K562 (cell line): ENCODE results near the gene LDAF1. TPM values are rescaled to one million over a fixed set of nuclear protein-coding genes. Genes with fewer than 3 reads are reported as not detected.

Source experiments
- CBX3 ChIP-seq, 2 experiments: IDR thresholded peaks; 1 replicate in 1 of 2; 2 replicates in 1 of 2; pipeline ENCODE4 v1.6.1; 2012; ENCODE audit warnings: inconsistent platforms in 2 of 2, low read length in 2 of 2, borderline replicate concordance in 1 of 2, control low read depth in 1 of 2
- CCNT2 ChIP-seq: IDR thresholded peaks from 2 replicates; pipeline ENCODE4 v1.6.1; 2011; ENCODE audit warnings: borderline replicate concordance, low read depth, mild to moderate bottlenecking, moderate library complexity, mixed read lengths, low read length; ENCODE audit not compliant: insufficient read length; ENCODE audit errors: extremely low read depth
- MBD1 ChIP-seq: fragments of 250-450 bp; sonication (Bioruptor Pico); IDR thresholded peaks from 2 replicates; pipeline ENCODE4 v1.8.0; 2022; ENCODE audit warnings: inconsistent platforms
- MXD1 ChIP-seq: fragments of 250-450 bp; sonication (Bioruptor Pico); IDR thresholded peaks from 2 replicates; pipeline ENCODE4 v1.8.0; 2021; ENCODE audit warnings: borderline replicate concordance, mild to moderate bottlenecking, moderate library complexity; ENCODE audit not compliant: poor library complexity, severe bottlenecking
- TFE3 ChIP-seq: fragments of 450-650 bp; formaldehyde crosslinking; IDR thresholded peaks from 2 replicates; pipeline ENCODE4 v1.4.0; 2020; ENCODE audit warnings: mild to moderate bottlenecking, mixed read lengths
- ZNF134 ChIP-seq: fragments of 250-450 bp; sonication (Bioruptor Pico); conservative IDR thresholded peaks from 2 replicates; pipeline ENCODE4 v1.4.0; 2020
- polyA plus RNA-seq, 8 experiments: library from polyadenylated mRNA; depleted of rRNA in 4 of 8; stranded (reverse) in 5 of 8; unstranded in 3 of 8; fragments of >200 nt; fragmentation: Nextera tagmentation in 2 of 8; fragmentation: Illumina TruSeq in 1 of 8; extraction: Ambion mirVana in 2 of 8; extraction: Trizol in 1 of 8; gene quantifications; 2 replicates each; pipeline versions ENCODE4 v1.2.1 to v1.2.3, GENCODE V29; 2011 to 2014; ENCODE audit warnings: inconsistent platforms in 1 of 8, missing spikeins in 1 of 8
- total RNA-seq, 7 experiments: library from RNA; depleted of rRNA in 6 of 7; stranded (reverse); fragments of >200 nt in 6 of 7; fragmentation: Illumina TruSeq in 2 of 7; extraction: Trizol in 2 of 7; gene quantifications; 2 replicates each; pipeline versions ENCODE4 v1.2.1 to v1.2.3, GENCODE V29; 2011 to 2021; ENCODE audit warnings: low replicate concordance in 1 of 7

The LDAF1 gene
- total and polyA plus RNA-seq, 9 of the 15 experiments (the other 6 are each of a cell fraction or from before 2014, with no cell fraction given), result 7.0 to 20.1 (median 12.5) TPM

GRCh38 chr16:21206550-21206949 is 48.1 kb downstream of the LDAF1 start (continued):
- TF ChIP-seq MXD1 (CRISPR knock-in tag) (no peak), CBX3 (IDR thresholded peaks at IDR 0.05; ENCODE audit: borderline replicate concordance in 1 of 2, low read length in 2 of 2) (no peak), TFE3 (CRISPR knock-in tag) (no peak), ZNF134 (CRISPR knock-in tag) (no peak), CCNT2 (no peak), MBD1 (CRISPR knock-in tag) (no peak)
